Fibroblast of skin of left biceps (primary cell): ENCODE data around the gene LIMD2.

Experiments
- DNase-seq, 2 experiments: peaks; one replicate each; pipeline ENCODE4 v3.0.0-alpha.2; 2013; ENCODE audit warnings: low read depth in 2 of 2

The LIMD2 gene

DNA sequence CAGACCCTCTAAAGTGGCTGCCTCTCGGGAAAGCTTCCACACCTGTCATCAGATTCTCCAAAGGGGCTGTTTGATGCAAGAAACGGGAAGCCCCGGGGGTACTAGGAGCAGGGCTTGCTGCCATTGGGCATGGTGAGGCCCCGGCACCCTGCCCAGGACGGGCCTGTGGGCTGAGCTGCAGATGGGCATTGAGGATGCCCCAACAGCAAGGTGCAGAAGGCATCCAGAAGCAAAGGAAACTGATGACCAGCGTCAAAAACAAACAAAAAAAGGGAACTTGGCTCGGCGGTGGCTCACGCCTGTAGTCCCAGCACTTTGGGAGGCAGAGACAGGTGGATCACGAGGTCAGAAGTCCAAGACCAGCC is 1.5 kb upstream of the LIMD2 start:
- no peak for DNase-seq

GRCh38 chr17:63700528-63701455 is 867 bp upstream of the LIMD2 start:
- DNase-seq = no peak

- DNase-seq = no peak
Measured at GRCh38 chr17:63698886-63699637, 863 bp downstream of the LIMD2 start.

- no peak for DNase-seq
Measured at GRCh38 chr17:63698381-63698885, 1.5 kb downstream of the LIMD2 start.

DNA sequence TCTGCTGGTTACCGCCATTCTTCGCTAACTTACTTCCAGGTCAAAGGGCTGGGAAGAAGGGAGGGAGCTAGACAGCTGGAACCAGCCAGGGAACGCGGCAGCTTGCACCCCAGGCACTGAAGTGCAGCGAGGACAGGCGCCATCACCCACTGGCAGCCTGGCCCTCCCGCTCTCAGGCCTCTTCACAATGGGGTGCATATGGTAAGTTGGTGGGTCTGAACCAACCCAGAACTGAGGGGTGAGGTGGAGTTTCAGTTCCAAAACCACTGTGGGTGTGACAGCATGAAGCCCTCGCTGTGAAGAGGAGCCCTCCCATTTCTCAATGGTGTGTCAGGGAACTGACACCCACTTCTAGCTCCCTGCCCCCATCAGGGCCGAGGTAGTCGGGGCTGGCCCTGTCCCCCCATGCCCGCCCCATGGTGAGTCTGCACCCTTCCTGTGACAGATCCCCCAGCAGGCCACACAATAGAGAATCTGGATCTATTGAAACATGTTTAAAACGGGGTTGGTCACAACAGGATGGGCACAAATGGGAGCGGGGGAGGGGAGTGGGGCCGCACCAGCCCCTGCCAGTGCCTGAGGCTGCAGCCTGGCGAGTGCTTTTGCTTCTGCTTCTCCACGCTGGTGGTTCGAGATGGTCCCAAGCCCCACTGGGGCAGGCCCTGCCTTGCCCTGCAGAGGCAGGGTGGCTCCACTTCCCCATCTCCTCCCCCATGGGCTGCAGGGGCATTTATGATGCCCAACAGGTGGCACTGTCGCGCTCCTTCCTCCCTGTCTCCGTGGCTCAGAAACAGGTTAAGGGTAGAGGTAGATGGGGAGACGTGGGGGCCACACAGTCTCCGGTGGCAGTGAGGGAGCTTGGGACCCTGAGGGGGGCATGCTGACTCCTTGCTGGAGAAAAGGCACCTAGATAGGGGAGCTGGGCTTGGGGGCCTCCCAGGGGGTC is 2.3 kb downstream of the LIMD2 start:
- DNase-seq = no peak

DNA sequence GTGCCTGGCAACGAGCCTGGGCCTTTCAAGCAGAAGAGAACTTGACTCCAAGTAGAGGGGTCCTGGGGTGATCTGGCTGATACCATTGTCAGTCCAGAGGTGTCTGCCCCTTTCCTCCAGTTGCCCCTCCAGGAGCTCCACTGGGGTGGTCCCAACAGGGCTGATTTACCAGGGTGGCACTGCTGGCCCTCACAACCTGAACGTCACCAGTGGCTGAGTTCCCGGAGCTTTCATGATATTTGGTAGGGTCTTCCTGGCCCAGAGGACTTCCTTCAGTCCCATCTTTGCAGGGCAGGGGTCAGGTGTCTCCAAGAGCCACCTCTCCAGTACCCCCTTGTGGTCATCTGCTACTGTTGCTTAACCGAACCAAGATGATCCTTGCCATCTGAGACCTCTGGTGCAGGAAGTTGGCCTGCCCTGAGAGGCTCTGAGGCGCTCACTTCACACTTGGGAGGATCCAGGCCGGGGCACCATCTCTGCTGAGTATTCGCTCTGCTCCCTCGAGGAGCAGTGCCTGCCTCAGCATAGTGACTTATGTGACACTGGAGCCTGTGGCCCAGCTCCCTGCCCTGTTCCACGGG is 3.5 kb downstream of the LIMD2 start:
- DNase-seq = no peak

DNA sequence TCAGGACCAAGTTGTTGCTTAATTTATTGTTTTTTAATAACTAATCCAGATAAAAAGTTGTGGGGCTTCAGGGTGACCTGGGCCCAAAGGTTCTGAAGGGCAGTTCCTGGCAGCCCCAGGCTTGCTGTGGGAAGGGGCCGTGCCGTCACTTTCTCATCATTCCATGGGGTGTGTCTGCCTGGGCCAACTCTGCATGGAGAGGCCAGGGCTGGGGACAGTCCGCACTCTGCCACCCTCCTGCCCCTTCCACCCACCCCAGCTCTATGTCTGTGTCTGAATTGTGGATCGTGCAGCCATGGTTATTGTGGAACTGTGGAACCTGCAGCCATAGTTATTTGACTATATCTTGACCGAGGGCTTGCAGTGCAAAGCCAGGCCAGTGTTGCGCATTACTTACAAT is 4.0 kb downstream of the LIMD2 start:
- DNase-seq = no peak

- no peak for DNase-seq
Measured at GRCh38 chr17:63694950-63695773, 4.8 kb downstream of the LIMD2 start.

- DNase-seq = no peak
Measured at GRCh38 chr17:63694229-63694949, 5.5 kb downstream of the LIMD2 start.

DNA sequence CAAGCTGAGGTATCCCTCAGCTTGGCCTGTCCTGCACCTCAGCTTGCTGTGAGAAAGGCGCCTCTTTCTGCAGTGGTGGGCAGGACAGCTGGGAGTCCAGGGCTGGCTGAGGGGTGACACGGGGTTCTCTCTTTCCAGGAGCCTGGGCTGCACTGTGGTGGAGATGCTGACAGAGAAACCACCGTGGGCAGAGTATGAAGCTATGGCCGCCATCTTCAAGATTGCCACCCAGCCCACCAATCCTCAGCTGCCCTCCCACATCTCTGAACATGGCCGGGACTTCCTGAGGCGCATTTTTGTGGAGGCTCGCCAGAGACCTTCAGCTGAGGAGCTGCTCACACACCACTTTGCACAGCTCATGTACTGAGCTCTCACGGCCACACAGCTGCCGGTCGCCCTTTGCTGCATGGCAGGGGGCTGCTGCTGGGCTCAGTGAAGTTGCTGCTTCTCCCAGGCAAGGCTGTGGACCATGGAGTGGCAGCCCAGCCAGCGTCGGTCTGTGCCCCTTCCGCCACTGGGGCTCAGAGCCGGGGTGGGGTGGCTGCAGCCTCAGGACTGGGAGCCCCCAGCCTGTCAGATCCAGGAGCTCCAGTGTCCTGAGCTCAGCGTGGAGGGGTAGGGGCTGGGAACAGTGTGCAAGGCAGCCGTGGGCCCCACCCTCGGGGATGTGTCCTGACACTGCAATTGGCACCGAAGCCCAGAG is 6.4 kb downstream of the LIMD2 start:
- DNase-seq = no peak

DNA sequence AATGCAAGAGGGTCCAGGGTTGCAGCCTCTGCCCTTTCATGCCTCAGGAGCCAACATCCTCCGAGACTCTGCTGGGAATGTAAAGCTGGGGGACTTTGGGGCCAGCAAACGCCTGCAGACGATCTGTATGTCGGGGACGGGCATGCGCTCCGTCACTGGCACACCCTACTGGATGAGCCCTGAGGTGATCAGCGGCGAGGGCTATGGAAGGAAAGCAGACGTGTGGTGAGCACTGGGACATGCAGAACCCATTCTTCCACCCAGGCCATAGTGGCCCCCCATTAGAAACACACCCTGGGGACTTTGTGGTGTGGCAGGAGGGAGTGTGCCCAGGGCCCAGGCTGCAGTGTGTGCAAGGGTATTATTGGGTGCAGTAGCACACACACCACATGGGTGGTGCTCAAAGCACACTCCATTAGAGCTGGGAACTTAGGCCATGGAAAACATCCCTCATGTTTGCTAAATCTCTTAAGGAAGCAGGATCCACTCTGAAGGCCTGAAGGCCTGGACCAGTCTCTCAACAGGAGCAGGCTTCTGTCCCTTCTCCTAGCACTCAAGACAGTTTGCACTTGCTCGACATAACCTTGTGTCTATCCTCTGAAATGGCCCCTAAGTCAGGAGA is 7.6 kb downstream of the LIMD2 start:
- DNase-seq = no peak

DNA sequence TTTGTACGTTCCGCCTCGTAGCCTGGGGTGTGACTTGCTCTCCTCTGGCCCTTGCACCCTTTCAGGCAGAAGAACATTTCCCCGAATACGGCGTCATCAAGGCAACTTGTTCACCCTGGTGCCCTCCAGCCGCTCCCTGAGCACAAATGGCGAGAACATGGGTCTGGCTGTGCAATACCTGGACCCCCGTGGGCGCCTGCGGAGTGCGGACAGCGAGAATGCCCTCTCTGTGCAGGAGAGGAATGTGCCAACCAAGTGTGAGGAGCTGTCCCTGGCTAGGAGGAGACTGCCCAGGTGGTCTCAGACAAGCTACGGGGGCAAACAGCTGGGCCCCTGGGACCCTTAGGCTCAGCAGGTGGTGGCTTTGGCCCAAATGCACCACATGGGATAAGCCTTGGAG is 10.4 kb downstream of the LIMD2 start:
- no peak for DNase-seq

DNA sequence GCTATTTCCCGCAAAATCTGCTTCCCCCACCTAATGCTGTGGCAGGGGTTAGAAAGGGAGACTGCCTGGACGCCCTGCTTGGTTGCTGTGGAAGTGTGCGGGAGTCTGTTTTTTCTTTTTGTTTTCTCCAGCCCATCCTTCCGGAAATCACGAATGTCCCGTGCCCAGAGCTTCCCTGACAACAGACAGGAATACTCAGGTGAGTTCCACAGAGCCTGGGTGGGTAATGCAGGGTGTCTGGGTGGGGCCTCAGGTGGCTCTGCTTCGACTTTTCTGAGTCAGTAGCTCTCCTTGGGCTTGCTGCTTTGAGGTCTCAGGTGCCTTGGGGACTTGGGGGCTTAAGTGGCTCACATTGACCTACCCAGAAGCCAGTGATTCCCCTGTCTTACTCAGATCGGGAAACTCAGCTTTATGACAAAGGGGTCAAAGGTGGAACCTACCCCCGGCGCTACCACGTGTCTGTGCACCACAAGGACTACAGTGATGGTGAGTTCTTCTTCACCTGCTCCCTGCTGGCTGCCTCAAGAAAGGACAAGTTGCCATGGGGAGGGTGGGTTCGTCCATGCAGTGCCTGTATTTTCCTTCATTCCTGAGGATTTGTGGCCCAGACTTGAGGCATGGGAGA is 11.4 kb downstream of the LIMD2 start:
- DNase-seq = no peak

DNA sequence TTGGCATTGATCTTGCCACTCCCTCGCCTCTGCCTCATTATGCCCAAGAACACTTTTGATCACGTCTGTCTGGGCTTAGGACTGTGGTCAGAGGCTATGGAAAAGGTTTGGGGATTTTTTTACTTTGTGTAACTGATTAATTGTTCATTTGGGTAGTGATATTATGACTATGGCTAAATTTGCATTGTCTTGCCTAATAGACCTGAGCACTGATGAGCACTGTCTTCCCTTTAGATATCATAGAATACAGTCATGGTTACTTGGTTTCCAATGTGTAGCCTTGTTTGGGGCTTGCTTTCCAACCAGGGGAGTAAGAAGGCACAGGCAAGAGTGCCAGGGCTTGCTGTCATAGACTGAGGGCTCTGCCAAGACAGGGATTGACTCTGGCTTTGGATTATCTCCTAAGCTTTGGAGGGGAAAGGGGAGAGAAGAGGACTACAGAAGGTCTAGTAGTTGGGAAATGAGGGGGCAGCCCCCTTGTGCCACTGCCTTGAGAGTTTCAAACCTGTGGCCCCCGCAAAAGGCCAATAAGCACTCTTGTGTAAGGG is 13.7 kb downstream of the LIMD2 start:
- DNase-seq = no peak

GRCh38 chr17:63685578-63685977 is 14.3 kb downstream of the LIMD2 start:
- no peak for DNase-seq

GRCh38 chr17:63685041-63685440 is 14.9 kb downstream of the LIMD2 start:
- no peak for DNase-seq

- no peak for DNase-seq
Measured at GRCh38 chr17:63682981-63683380, 16.9 kb downstream of the LIMD2 start.

DNA sequence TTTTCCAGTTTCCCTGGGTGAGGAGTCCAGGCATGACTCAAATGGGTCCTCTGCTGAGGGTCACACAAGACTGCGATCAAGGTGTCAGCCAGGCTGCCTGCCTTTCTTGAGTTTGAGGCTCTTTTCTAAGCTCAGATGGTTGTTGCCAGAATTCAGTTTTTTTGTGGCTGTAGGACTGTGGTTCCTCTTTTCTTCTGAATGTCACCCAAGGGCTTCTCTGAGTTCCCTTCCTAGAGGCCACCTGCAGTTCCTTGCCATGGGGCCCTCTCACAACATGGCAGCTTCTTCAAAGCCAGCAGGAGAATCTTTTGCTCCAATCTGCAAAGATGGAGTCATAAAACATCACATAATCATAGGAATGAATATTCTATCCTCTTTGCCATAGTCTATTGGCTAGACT is 17.5 kb downstream of the LIMD2 start:
- DNase-seq = no peak
